Caco-2 (cell line): ENCODE results near the gene SEMA4D. TPM values are rescaled to one million over a fixed set of nuclear protein-coding genes. Genes with fewer than 3 reads are reported as not detected.

Experiments
- BruUV-seq: library from RNA; stranded (reverse); fragments of 400-500 nt; replicated peaks from 2 replicates; lab custom pipeline; 2021; lab: Mats Ljungman, UMichigan
- CTCF ChIA-PET: fragments of 300-600 bp; sonication (Branson Sonifier 250); formaldehyde crosslinking; loops from one replicate; lab custom pipeline; 2022; ENCODE audit warnings: antibody characterized with exemption; lab: Charles Lee
- POLR2A ChIA-PET: fragments of 300-600 bp; sonication (Branson Sonifier 250); formaldehyde crosslinking; loops from one replicate; lab custom pipeline; 2022; ENCODE audit warnings: antibody characterized with exemption; lab: Charles Lee
- DNase-seq, 2 experiments: peaks; one replicate each; pipeline versions ENCODE4 v3.0.0 to v3.0.0-alpha.2; 2020 to 2022
- H3K27me3 ChIP-seq: replicated peaks from 2 replicates; pipeline ENCODE4 v1.6.0; 2011; ENCODE audit warnings: low read length; ENCODE audit not compliant: control insufficient read depth, insufficient read depth
- H3K36me3 ChIP-seq: 2 replicates; pipeline ENCODE4 v1.5.1; 2011; ENCODE audit warnings: low read length; ENCODE audit not compliant: control insufficient read depth, insufficient read depth
- H3K4me1 ChIP-seq: fragments of 250-450 bp; sonication (Bioruptor Pico); 2 replicates; pipeline ENCODE4 v1.5.1; 2020; ENCODE audit warnings: mild to moderate bottlenecking
- H3K4me3 ChIP-seq: 2 replicates; pipeline ENCODE4 v1.5.1; 2011; ENCODE audit warnings: low read depth, mild to moderate bottlenecking, control low read depth, low read length
- H3K9me3 ChIP-seq: fragments of 250-450 bp; sonication (Bioruptor Pico); 2 replicates; pipeline ENCODE4 v1.5.1; 2020; ENCODE audit warnings: mild to moderate bottlenecking, moderate library complexity
- H3K27ac Mint-ChIP-seq: one replicate; pipeline ENCODE4 v1.8.0; 2022; ENCODE audit warnings: mixed read lengths; ENCODE audit not compliant: unreplicated experiment
- H3K27me3 Mint-ChIP-seq: one replicate; pipeline ENCODE4 v1.8.0; 2022; ENCODE audit warnings: mixed read lengths; ENCODE audit not compliant: insufficient read depth, unreplicated experiment
- H3K36me3 Mint-ChIP-seq: one replicate; pipeline ENCODE4 v1.8.0; 2022; ENCODE audit warnings: mild to moderate bottlenecking, mixed read lengths; ENCODE audit not compliant: insufficient read depth, unreplicated experiment
- H3K4me1 Mint-ChIP-seq: one replicate; pipeline ENCODE4 v1.8.0; 2022; ENCODE audit warnings: low read depth, mixed read lengths; ENCODE audit not compliant: unreplicated experiment
- H3K4me3 Mint-ChIP-seq: one replicate; pipeline ENCODE4 v1.8.0; 2022; ENCODE audit warnings: mild to moderate bottlenecking, moderate library complexity, mixed read lengths; ENCODE audit not compliant: unreplicated experiment
- H3K9me3 Mint-ChIP-seq: one replicate; pipeline ENCODE4 v1.8.0; 2022; ENCODE audit warnings: mixed read lengths; ENCODE audit not compliant: unreplicated experiment
- CTCF ChIP-seq, 2 experiments: fragments of 200-600 bp in 1 of 2; IDR thresholded peaks; 1 replicate in 1 of 2; 2 replicates in 1 of 2; pipeline versions ENCODE4 v1.5.1 to v1.8.0; 2011 to 2022; ENCODE audit warnings: antibody characterized with exemption in 1 of 2, control low read depth in 1 of 2, inconsistent platforms in 1 of 2, low read depth in 1 of 2, low read length in 1 of 2, mild to moderate bottlenecking in 1 of 2, moderate library complexity in 1 of 2; ENCODE audit not compliant: insufficient read depth in 1 of 2, severe bottlenecking in 1 of 2, unreplicated experiment in 1 of 2
- intact Hi-C: fragments of 100-400 bp; cut with micrococcal nuclease; formaldehyde crosslinking; loops from one replicate; pipeline ENCODE4 v1.10.0; 2022; ENCODE audit not compliant: unreplicated experiment
- total RNA-seq: library from RNA; stranded (reverse); gene quantifications from 2 replicates; pipeline ENCODE4 v1.2.3, GENCODE V29; 2022

SEMA4D gene
- total RNA-seq, 1 experiment from 2014 or later = 17.1 TPM

- DNase-seq = no peak
- ChIA-PET POLR2A (no interaction called here), CTCF (interaction anchor here (0.6 kb wide), 1 partner anchor 174 kb away, joined by 3 read pairs; no protein-coding TSS in a partner anchor)
- Histone ChIP-seq H3K4me1 (no peaks in the 10 kb centered on the region), H3K27me3 (no peaks in the 10 kb centered on the region), H3K9me3 (no peaks in the 10 kb centered on the region), H3K4me3 (no peak overlapping the region), H3K36me3 (no peaks in the 10 kb centered on the region)
- BruUV-seq = no TSS peak
- Mint-ChIP-seq H3K9me3 (peaks cover 9% of the 10 kb centered on the region), H3K36me3 (no peaks in the 10 kb centered on the region), H3K4me1 (no peaks in the 10 kb centered on the region), H3K4me3 (no peak overlapping the region), H3K27me3 (peaks cover 5% of the 10 kb centered on the region), H3K27ac (no peak overlapping the region)
- intact Hi-C loops = no loop called here
- no peak for TF ChIP-seq CTCF (IDR thresholded peaks at IDR 0.05; ENCODE audit: insufficient read depth in 1 of 2, low read depth in 1 of 2, low read length in 1 of 2, severe bottlenecking in 1 of 2, unreplicated experiment in 1 of 2)
Measured at GRCh38 chr9:89514956-89515355, 17.0 kb upstream of the SEMA4D start.

GRCh38 chr9:89514337-89514736, 16.4 kb upstream of the SEMA4D start:
- intact Hi-C loops = no loop called here
- Mint-ChIP-seq H3K4me1 (no peaks in the 10 kb centered on the region), H3K27ac (no peak overlapping the region), H3K27me3 (peaks cover 5% of the 10 kb centered on the region), H3K9me3 (peaks cover 9% of the 10 kb centered on the region), H3K4me3 (no peak overlapping the region), H3K36me3 (peaks cover 3% of the 10 kb centered on the region)
- Histone ChIP-seq H3K27me3 (no peaks in the 10 kb centered on the region), H3K36me3 (no peaks in the 10 kb centered on the region), H3K4me3 (no peak overlapping the region), H3K9me3 (no peaks in the 10 kb centered on the region), H3K4me1 (no peaks in the 10 kb centered on the region)
- no peak for TF ChIP-seq CTCF (IDR thresholded peaks at IDR 0.05; ENCODE audit: insufficient read depth in 1 of 2, low read depth in 1 of 2, low read length in 1 of 2, severe bottlenecking in 1 of 2, unreplicated experiment in 1 of 2)
- ChIA-PET CTCF (interaction anchor here (0.6 kb wide), 1 partner anchor 174 kb away, joined by 3 read pairs; no protein-coding TSS in a partner anchor), POLR2A (no interaction called here)
- no peak for DNase-seq
- no TSS peak for BruUV-seq

GRCh38 chr9:89513837-89514236, 15.9 kb upstream of the SEMA4D start:
- H3K36me3 ChIP-seq = no peaks in the 10 kb centered on the region
- H3K4me1 ChIP-seq = no peaks in the 10 kb centered on the region
- H3K27ac Mint-ChIP-seq = no peak overlapping the region
- no peak overlapping the region for H3K4me3 Mint-ChIP-seq
- no peak overlapping the region for H3K4me3 ChIP-seq
- POLR2A ChIA-PET = no interaction called here
- H3K36me3 Mint-ChIP-seq = peaks cover 4% of the 10 kb centered on the region
- H3K9me3 Mint-ChIP-seq = peaks cover 9% of the 10 kb centered on the region
- no peak for DNase-seq
- BruUV-seq = no TSS peak
- H3K27me3 Mint-ChIP-seq = peaks cover 5% of the 10 kb centered on the region
- intact Hi-C loops = no loop called here
- no peaks in the 10 kb centered on the region for H3K27me3 ChIP-seq
- H3K4me1 Mint-ChIP-seq = no peaks in the 10 kb centered on the region
- CTCF ChIA-PET = no interaction called here
- TF ChIP-seq CTCF (IDR thresholded peaks at IDR 0.05; ENCODE audit: insufficient read depth in 1 of 2, low read depth in 1 of 2, low read length in 1 of 2, severe bottlenecking in 1 of 2, unreplicated experiment in 1 of 2) = no peak
- no peaks in the 10 kb centered on the region for H3K9me3 ChIP-seq
